AG08396 (cell line): ENCODE measurements around the gene PPP1R14C.
"Not testable (repeated sequence)": the region's sequence is repeated elsewhere in the genome, so short reads cannot be mapped to it uniquely, and the experiment has no call there.

Source experiments
- DNase-seq: peaks from one replicate; pipeline ENCODE4 v3.0.0; 2012; ENCODE audit warnings: low spot score, mixed read lengths

PPP1R14C gene

DNA sequence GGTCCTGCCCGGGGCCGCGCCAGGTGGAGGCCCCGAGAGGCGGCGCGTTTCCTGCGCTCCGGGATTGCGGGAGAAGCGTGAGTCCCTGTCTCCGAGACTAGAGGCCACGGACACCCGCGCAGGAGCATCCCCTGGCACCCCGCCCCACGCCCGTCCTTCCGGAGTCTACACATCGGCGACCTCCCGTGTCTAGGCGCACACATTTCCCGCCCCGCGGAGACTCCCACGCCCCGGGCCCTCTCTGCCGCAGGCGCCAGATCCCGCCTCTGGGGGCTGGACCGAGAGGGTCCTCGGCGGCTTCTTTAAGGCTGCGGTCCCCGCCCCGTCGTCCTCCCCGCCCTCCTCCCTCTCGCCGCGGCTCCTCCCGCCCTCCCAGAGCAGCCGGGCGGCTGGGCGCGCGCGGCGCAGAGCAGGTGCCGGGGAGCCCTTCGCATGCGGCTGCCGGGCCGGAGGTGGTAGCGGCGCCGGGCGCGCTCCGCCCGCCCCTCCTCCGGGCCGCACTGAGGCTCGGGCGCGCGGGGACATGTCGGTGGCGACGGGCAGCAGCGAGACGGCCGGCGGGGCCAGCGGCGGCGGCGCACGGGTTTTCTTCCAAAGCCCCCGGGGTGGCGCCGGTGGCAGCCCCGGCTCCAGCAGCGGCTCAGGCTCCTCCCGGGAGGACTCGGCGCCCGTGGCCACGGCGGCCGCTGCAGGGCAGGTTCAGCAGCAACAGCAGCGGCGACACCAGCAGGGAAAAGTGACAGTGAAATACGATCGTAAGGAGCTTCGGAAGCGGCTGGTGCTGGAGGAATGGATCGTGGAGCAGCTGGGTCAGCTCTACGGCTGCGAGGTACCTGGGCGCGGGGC, at the start of gene PPP1R14C:
Gene PPP1R14C (plus strand): TSS at position 375 of the 846 bp plus-strand sequence. CDS start 149 bp downstream, at position 524.
- peak; percentile 52 for DNase-seq

DNA sequence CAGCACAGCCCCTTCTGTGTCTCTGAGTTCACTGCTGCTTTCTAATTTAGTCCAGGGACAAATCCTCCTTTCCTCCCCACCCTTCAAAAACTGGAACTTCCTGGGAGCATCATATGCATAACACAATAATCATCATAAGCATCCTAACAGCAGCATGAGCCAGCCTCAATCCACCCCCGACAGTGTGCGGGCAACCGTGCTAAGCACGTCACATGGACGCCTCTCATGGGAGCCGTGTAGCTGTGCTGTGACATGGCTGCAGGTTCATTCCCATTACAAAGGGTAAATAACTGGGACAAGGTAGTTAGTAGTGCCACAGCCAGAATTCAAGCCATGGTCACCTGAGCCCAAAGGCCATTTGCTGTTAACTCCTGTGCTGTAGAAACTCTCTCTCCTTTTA, 49.4 kb upstream of the PPP1R14C start:
- no peak for DNase-seq

DNA sequence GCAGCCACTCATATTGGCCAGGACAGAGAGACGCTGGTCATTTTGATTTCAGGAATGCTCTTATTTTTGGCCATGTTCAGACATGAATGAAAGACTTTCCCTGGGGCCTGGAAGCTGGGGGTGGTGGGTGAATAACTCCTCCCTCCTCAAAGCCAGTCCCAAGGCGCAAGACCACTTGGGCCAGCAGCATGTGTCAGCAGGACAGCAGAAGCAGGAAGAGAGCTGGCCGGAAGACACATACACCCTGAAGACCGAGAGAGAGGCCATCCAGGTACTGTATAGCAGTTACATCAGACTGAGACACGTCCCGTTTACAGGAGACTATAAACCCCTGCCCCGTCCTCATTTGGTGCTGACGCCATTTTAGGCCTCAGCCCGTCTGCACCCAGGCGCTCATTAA, 44.7 kb upstream of the PPP1R14C start:
- DNase-seq: no peak

DNA sequence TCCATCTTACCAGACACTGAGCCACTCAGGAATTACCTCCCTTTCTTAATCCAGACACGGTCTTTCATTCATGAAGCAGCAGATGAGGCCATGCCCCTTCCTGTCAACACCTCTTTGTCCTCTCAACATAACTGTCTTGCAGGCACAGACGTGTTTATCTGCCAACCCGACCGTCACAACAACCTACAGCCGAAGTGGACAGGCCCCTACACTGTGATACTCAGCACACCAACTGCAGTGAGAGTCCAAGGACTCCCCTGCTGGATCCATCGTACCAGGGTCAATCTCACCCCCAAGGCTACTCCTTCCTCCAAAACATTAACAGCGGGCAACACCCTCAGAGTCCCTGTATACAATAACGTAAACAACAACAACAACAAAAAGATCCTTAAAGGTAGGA, 43.3 kb upstream of the PPP1R14C start:
- DNase-seq: no peak

DNA sequence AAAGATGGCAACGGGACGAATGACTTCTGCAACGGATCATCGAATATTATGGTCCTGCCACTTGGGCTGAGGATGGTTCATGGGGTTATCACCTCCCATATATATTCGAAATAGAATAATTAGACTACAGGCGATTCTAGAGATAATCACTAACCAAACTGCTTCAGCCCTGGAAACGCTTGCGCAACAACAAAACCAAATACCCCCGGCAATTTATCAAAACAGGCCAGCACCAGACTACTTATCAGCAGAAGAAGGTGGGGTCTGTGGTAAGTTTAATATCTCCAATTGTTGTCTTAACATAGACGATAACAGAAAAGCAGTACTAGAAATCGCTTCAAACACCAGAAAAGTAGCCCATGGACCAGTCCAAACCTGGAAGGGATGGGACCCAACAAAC, 42.9 kb upstream of the PPP1R14C start:
- DNase-seq: no peak

- no peak for DNase-seq
These were observed 42.1 kb upstream of the PPP1R14C start for GRCh38 chr6:150100745-150101144.

- no peak for DNase-seq
These were observed 40.0 kb upstream of the PPP1R14C start for GRCh38 chr6:150102750-150103270.

GRCh38 chr6:150112233-150112632, 30.6 kb upstream of the PPP1R14C start:
- no peak for DNase-seq

GRCh38 chr6:150115769-150116168, 27.1 kb upstream of the PPP1R14C start:
- no peak for DNase-seq

- no peak for DNase-seq
These were observed 26.5 kb upstream of the PPP1R14C start for GRCh38 chr6:150116200-150116800.

GRCh38 chr6:150118203-150118602, 24.6 kb upstream of the PPP1R14C start:
- DNase-seq: no peak

DNA sequence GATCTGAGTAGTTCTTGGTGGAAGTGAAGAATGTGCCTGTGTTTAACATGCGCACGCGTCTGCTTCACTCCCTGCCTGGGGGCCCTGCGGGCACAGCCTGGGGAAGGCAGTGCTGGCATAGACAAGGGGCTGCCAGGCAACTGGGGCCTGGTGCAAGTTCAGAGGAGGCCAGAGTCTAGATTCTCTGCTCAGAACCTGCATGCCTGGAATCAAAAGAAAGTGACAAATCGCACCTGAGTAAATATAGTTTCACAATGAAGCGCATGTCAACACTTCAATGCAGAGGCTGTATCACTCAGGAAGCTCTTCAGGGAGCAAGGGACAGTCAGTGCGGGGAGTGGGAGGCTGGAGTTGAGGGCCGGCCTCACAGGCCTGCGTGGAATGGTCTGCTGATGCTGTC, 24.2 kb upstream of the PPP1R14C start:
- no peak for DNase-seq

GRCh38 chr6:150119173-150119572, 23.7 kb upstream of the PPP1R14C start:
- DNase-seq: no peak

DNA sequence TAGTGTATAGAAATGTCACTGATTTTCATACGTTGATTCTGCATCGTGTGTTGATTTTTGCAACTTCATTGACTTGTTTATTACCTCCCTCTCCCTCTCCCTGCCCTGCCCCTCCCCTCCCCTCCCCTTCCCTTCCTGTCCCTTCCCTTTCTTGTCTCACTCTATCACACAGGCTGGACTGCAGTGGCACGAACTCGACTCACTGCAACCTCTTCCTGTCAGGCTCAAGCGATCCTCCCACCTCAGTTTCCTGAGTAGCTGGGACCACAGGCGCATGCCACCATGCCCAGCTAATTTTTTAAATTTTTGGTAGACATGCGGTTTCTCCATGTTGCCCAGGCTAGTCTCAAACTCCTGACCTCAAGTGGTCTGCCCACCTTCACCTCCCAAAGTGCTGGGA, 19.2 kb upstream of the PPP1R14C start:
- no peak for DNase-seq

- DNase-seq: no peak
These were observed 18.6 kb upstream of the PPP1R14C start for GRCh38 chr6:150124235-150124634.

- DNase-seq: no peak
These were observed 16.1 kb upstream of the PPP1R14C start for GRCh38 chr6:150126641-150127291.

GRCh38 chr6:150128425-150128824, 14.4 kb upstream of the PPP1R14C start:
- no peak for DNase-seq

GRCh38 chr6:150129616-150130505, 13.0 kb upstream of the PPP1R14C start:
- DNase-seq: no peak

GRCh38 chr6:150133686-150134085, 9.2 kb upstream of the PPP1R14C start:
- DNase-seq: no peak

GRCh38 chr6:150134280-150134920, 8.4 kb upstream of the PPP1R14C start:
- no peak for DNase-seq

DNA sequence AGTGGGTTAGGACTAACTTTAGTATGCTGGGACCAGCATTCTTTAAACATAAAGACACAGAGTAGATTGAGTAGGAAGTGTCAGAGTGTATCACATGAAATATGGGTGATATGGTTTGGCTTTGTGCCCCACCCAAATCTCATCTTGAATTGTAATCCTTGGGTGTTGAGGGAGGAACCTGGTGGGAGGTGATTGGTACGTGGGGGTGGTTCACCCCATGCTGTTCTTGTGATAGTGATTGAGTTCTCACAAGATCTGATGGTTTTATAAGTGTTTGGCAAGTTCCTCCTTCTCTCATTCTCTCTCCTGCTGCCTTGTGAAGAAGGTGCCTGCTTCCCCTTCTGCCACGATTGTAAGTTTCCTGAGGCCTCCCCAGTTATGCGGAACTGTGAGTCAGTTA, 5.1 kb upstream of the PPP1R14C start:
- DNase-seq: not testable (repeated sequence)
